AG09309 (cell line): ENCODE results near the gene SRRM4.

Experiments used
- DNase-seq: peaks from one replicate; pipeline ENCODE4 v3.0.0-alpha.2; 2010; ENCODE audit warnings: low read depth
- H3K4me3 ChIP-seq: 2 replicates; pipeline ENCODE4 v1.5.1; 2011; ENCODE audit warnings: mild to moderate bottlenecking, low read depth, low read length, moderate library complexity; ENCODE audit not compliant: control insufficient read depth
- CTCF ChIP-seq: IDR thresholded peaks from 2 replicates; pipeline ENCODE4 v1.5.1; 2011; ENCODE audit warnings: mild to moderate bottlenecking, low read depth, low read length, inconsistent platforms; ENCODE audit not compliant: insufficient read depth, control insufficient read depth; ENCODE audit errors: missing control alignments

SRRM4 gene

GRCh38 chr12:119201789-119202543 lies 220.6 kb downstream of the SRRM4 start:
- H3K4me3 ChIP-seq: no peak overlapping the region
- TF ChIP-seq CTCF: no peak
- DNase-seq: no peak

DNA sequence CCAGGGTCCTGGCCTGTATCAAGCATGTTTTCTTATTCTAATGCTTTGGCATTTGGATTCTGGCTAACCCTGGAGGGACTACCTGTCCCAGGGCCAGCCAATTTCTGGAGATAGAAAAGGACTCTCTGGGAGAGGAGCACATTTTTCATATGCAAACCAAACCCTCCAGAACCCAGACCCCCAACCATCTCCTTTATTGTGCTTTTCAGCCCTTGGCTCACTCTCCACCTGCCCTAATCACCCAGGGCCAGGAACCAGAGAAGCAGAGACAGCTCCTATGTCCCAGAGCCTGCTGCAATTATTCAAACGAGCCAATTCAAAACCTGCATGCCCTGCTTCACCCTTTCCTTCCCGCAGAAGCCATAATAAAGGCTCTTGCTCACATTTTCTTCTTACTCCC lies 221.2 kb downstream of the SRRM4 start:
- no peak for TF ChIP-seq CTCF
- H3K4me3 ChIP-seq: no peak overlapping the region
- no peak for DNase-seq

DNA sequence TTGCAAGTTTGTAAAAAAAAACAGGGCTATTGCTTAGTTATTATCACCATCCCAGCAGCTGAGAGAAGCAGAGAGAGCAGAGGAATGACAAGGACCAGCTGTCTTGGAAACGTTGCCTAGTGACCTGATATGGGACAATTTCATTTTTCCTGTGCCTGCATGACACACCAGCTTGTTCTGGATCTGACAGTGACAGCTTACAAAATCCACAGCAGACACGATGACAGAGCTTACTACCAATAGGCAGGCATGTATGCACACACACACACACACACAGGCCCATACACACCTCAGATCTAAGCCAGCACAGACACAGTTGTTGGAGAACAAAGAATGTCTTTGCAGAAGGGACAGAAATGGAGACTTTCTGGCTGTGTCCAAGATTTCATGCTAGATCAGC lies 222.8 kb downstream of the SRRM4 start:
- no peak for TF ChIP-seq CTCF
- DNase-seq: no peak
- no peak overlapping the region for H3K4me3 ChIP-seq

DNA sequence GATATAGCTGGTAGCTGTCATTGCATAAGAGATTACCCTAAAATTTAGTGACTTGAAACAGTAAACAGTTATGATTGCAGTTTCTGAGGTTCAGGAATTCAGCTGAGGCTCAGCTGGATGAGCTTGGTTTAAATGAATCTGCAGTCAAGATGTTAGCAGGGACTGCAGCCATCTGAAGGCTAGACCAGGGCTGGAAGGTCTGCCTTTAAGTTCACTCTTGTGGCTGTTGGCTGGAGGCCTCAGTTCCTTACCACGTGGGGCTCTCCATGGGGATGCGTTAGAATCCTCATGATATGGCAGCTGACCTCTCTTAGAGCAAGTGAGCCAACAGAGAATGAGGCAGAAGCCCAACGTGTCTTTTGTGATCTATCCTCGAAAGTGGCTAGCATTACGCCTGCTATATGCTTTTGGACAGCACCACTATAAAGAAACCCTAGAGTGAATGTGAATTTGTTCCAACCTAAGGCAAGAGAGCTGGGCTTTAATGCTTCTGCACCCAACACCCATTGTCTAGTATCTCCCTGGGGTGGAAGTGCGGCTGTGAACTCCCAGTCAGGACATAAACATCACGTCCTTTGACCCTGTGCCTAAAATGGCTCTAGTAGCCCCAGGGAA lies 223.4 kb downstream of the SRRM4 start:
- no peak for TF ChIP-seq CTCF
- H3K4me3 ChIP-seq: no peak overlapping the region
- no peak for DNase-seq

DNA sequence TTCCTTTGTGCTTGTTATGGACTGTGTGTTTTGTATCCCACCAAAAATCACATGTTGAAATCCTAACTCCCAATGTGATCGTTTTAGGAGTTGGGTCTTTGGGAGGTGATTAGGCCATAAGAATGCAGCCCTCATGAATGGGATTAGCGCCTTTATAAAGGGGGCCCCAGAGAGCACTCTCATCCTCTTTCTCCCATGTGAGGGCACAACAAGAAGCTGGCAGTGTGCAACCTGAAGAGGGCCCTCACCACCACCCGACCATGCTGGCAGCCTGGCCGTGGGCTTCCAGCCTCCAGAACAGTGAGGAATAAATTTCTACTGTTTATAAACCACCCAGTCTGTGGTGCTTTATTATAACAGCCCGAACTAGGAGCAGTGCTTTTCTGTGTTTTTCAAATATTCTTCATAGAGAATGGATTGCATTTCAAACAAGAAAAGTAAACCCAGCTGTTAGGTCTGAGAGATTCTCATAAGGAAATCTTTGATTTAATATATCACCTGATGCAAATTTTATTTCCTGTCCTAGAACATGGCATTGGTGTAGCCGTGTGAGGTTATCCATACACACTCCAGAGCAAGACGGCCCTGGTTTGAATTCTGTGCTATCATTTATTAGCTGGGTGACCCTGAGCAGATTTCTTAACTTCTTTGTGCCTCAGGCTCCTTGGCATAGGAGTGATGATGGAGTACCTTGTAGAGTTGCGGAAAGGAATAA lies 225.2 kb downstream of the SRRM4 start:
- no peak for DNase-seq

More for the DNA sequence above, 225.2 kb downstream of the SRRM4 start:
- no peak overlapping the region for H3K4me3 ChIP-seq
- no peak for TF ChIP-seq CTCF
